SU-DHL-6 (cell line): ENCODE results near the gene IGSF3.

Experiments used
- H2AFZ ChIP-seq: fragments of 200-600 bp; sonication (generic); 2 replicates; pipeline ENCODE4 v1.6.1; 2014; ENCODE audit warnings: low read depth, mild to moderate bottlenecking, moderate library complexity, mixed read lengths, antibody characterized with exemption, low read length; ENCODE audit not compliant: severe bottlenecking
- H3F3A ChIP-seq: fragments of 200-600 bp; shearing (Covaris generic); 2 replicates; pipeline ENCODE4 v1.6.0; 2016; ENCODE audit warnings: antibody characterized with exemption, mild to moderate bottlenecking; ENCODE audit not compliant: insufficient read depth
- H3K27ac ChIP-seq: fragments of 200-600 bp; sonication (generic); 2 replicates; pipeline ENCODE4 v1.5.1; 2016; ENCODE audit warnings: low read depth, mild to moderate bottlenecking, low read length, moderate library complexity, mixed read lengths
- H3K27me3 ChIP-seq: fragments of 200-600 bp; sonication (generic), shearing (Covaris generic); 2 replicates; pipeline ENCODE4 v1.6.0; 2014; ENCODE audit warnings: mild to moderate bottlenecking, low read length
- H3K36me3 ChIP-seq: fragments of 200-600 bp; sonication (generic); 2 replicates; pipeline ENCODE4 v1.6.1; 2014; ENCODE audit warnings: mild to moderate bottlenecking, low read length, mixed read lengths
- H3K4me2 ChIP-seq: fragments of 300-600, 200-600 bp; shearing (Covaris generic), sonication (generic); 2 replicates; pipeline ENCODE4 v1.6.0; 2014; ENCODE audit warnings: low read length, low read depth, mild to moderate bottlenecking; ENCODE audit not compliant: poor library complexity, severe bottlenecking
- H3K4me3 ChIP-seq: fragments of 200-600 bp; sonication (generic); 2 replicates; pipeline ENCODE4 v1.5.1; 2014; ENCODE audit warnings: antibody characterized with exemption, low read length, mild to moderate bottlenecking, mixed read lengths; ENCODE audit not compliant: insufficient read depth, poor library complexity, severe bottlenecking
- H3K79me2 ChIP-seq: fragments of 200-600 bp; sonication (generic); 2 replicates; pipeline ENCODE4 v1.6.1; 2014; ENCODE audit warnings: mild to moderate bottlenecking, low read length, moderate library complexity; ENCODE audit not compliant: insufficient read depth
- H3K9ac ChIP-seq: fragments of 200-600 bp; sonication (generic); 2 replicates; pipeline ENCODE4 v1.7.0; 2014; ENCODE audit warnings: mild to moderate bottlenecking, low read length
- H3K9me2 ChIP-seq: fragments of 200-600 bp; sonication (generic); replicated peaks from 2 replicates; pipeline ENCODE4 v1.6.1; 2014; ENCODE audit warnings: low read length; ENCODE audit not compliant: insufficient read depth
- H3K9me3 ChIP-seq: fragments of 200-600 bp; sonication (generic); 2 replicates; pipeline ENCODE4 v1.6.1; 2014; ENCODE audit warnings: low read length, mixed read lengths; ENCODE audit not compliant: insufficient read depth
- H4K20me1 ChIP-seq: fragments of 200-600 bp; sonication (generic); 2 replicates; pipeline ENCODE4 v1.6.1; 2014; ENCODE audit warnings: low read depth, mild to moderate bottlenecking, antibody characterized with exemption, low read length, moderate library complexity, mixed read lengths
- EZH2phosphoT487 ChIP-seq: fragments of 200-600 bp; sonication (generic), shearing (Covaris generic); conservative IDR thresholded peaks from 2 replicates; pipeline ENCODE4 v1.6.1; 2018; ENCODE audit warnings: mild to moderate bottlenecking, antibody characterized with exemption, low read length, moderate library complexity, mixed read lengths
- TF ChIP-seq, protein P1 (sequence below): fragments of 200-600 bp; sonication (generic); IDR thresholded peaks from one replicate; pipeline ENCODE4 v1.5.1; 2017; ENCODE audit warnings: antibody characterized with exemption, mild to moderate bottlenecking, low read length, moderate library complexity; ENCODE audit not compliant: insufficient read depth, poor library complexity, severe bottlenecking

Gene IGSF3

DNA sequence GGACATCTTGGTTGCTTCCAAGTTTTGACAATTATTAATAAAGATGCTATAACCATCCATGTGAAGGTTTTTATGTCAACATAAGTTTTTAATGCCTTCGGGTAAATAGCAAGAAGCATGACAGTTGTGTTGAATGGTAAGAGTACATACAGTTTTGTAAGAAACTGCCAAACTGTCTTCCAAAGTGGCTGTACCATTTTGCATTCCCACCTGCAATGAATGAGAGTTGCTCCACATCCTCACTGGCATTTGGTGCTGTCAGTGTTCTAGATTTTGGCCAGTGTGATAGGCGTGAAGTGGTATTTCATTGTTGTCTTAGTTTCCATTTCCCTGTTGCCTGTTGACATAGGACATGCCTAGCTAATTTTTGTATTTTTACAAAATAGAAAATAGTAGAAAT lies 142.1 kb downstream of the IGSF3 start:
- Histone ChIP-seq H4K20me1 (no peaks in the 10 kb centered on the region), H3F3A (no peaks in the 10 kb centered on the region), H3K27me3 (no peaks in the 10 kb centered on the region), H3K79me2 (no peaks in the 10 kb centered on the region), H3K9me2 (no peaks in the 10 kb centered on the region), H3K9ac (no peak overlapping the region), H3K4me3 (no peak overlapping the region), H3K36me3 (no peaks in the 10 kb centered on the region), H3K27ac (no peak overlapping the region), H2AFZ (no peak overlapping the region), H3K9me3 (no peaks in the 10 kb centered on the region), H3K4me2 (no peak overlapping the region)
- no peak for TF ChIP-seq EZH2phosphoT487
- TF ChIP-seq, protein P1, sequence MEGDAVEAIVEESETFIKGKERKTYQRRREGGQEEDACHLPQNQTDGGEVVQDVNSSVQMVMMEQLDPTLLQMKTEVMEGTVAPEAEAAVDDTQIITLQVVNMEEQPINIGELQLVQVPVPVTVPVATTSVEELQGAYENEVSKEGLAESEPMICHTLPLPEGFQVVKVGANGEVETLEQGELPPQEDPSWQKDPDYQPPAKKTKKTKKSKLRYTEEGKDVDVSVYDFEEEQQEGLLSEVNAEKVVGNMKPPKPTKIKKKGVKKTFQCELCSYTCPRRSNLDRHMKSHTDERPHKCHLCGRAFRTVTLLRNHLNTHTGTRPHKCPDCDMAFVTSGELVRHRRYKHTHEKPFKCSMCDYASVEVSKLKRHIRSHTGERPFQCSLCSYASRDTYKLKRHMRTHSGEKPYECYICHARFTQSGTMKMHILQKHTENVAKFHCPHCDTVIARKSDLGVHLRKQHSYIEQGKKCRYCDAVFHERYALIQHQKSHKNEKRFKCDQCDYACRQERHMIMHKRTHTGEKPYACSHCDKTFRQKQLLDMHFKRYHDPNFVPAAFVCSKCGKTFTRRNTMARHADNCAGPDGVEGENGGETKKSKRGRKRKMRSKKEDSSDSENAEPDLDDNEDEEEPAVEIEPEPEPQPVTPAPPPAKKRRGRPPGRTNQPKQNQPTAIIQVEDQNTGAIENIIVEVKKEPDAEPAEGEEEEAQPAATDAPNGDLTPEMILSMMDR, result no peak
